Measurements from ENCODE around the gene SERPINE3.

Gene SERPINE3

GRCh38 chr13:51360489-51360888 is 21.0 kb downstream of the SERPINE3 start:
- TF ChIP-seq CTCF (IDR thresholded peaks at IDR 0.05; ENCODE audit: extremely low read depth, insufficient read depth, missing control alignments) = no peak
- in situ Hi-C loops (cut with MboI; ENCODE audit: low pct_unique_long_range_greater_than_20kb, low sequenced_read_pairs, unreplicated experiment) = no loop called here
- no peak for DNase-seq (ENCODE audit: low spot score)

DNA sequence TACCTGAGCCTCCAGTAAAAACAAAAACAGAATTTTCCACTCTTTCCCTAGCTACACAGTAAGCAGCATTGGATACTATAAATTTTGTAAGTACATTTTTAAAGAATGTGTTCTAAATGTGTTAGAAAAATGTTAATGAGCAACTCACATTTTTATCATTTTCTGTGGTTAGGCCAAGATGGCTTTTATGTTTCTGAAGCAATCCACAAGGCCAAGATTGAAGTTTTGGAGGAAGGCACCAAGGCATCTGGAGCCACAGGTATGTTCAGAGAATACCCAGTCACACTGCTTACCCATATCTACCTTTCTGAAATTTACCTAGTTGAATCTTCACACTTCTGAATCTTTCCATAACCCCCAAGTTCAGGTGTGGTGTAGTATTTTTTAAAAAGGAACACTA is 21.6 kb downstream of the SERPINE3 start:
- in situ Hi-C loops (cut with MboI; ENCODE audit: low pct_unique_long_range_greater_than_20kb, low sequenced_read_pairs, unreplicated experiment) = no loop called here
- DNase-seq (ENCODE audit: low spot score) = no peak
- no peak for TF ChIP-seq CTCF (IDR thresholded peaks at IDR 0.05; ENCODE audit: extremely low read depth, insufficient read depth, missing control alignments)

DNA sequence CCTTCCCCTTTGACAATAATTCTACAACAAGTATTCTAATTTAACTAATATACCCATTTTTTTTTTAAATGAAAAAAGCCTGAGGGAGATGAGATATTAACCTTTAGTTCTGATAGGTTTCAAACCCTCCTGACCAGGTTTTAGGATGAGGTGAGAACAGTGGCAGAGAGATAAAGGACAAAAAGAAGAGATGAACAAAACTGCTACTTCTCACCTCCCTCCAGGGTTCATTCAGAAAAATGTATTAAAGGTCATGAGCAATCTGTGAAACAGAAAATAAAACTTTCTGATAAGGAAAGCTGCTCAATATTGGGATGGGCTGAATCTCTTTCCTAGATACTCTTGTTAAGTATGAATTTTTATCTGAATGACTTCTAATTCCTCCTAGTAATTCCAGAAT is 24.1 kb downstream of the SERPINE3 start:
- no peak for DNase-seq (ENCODE audit: low spot score)
- in situ Hi-C loops (cut with MboI; ENCODE audit: low pct_unique_long_range_greater_than_20kb, low sequenced_read_pairs, unreplicated experiment) = no loop called here
- no peak for TF ChIP-seq CTCF (IDR thresholded peaks at IDR 0.05; ENCODE audit: extremely low read depth, insufficient read depth, missing control alignments)

DNA sequence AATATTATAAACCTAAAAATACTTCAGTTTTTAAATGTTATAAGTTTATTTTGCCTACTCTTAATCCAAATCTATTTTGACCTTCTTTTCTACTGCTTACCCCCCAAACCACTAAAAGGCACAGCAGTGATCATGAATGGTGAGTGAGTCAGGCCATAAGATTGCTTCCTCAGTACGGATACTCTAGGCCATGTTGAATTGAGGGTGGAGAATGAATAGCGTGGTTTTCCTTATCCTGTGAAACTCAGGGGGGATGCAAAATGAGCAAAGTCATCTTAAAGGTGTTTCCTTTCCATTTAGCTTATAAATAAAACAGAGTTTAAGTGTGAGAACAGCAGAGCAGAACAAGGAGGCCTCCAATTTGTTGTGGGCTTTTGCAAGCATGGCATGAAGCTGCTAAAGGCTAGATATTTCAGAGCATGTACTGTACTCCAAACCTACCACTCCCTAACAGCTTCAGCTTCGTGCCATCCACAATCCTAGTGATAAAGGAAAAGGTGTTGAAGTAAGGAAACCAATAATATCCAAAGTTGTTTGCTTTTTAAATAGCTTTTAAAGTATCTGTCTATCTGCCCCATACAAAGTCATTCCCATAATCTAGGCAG is 25.0 kb downstream of the SERPINE3 start:
- TF ChIP-seq CTCF (IDR thresholded peaks at IDR 0.05; ENCODE audit: extremely low read depth, insufficient read depth, missing control alignments) = no peak
- DNase-seq (ENCODE audit: low spot score) = no peak
- in situ Hi-C loops (cut with MboI; ENCODE audit: low pct_unique_long_range_greater_than_20kb, low sequenced_read_pairs, unreplicated experiment) = no loop called here

GRCh38 chr13:51370116-51370515 is 30.6 kb downstream of the SERPINE3 start:
- in situ Hi-C loops (cut with MboI; ENCODE audit: low pct_unique_long_range_greater_than_20kb, low sequenced_read_pairs, unreplicated experiment) = no loop called here
- TF ChIP-seq CTCF (IDR thresholded peaks at IDR 0.05; ENCODE audit: extremely low read depth, insufficient read depth, missing control alignments) = no peak

DNA sequence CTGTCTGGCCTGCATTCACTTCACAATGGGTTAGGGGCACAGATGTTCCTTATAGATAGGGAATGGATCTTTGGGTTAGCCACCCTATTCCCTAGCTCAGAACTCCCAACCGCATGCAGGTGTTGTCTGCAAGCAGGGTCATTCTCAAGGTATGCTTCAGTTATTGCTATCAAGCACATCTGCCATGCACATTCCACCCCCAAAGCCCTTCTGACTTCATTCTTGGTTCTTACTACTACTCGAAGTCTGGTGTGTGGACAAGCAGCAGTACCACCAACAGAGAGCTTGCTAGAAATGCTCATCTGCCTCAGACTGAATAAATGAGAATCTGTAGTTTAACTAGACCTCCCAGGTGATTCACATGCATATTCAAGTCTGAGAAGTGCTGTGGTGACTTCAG is 31.3 kb downstream of the SERPINE3 start:
- TF ChIP-seq CTCF (IDR thresholded peaks at IDR 0.05; ENCODE audit: extremely low read depth, insufficient read depth, missing control alignments) = no peak
- no peak for DNase-seq (ENCODE audit: low spot score)
- in situ Hi-C loops (cut with MboI; ENCODE audit: low pct_unique_long_range_greater_than_20kb, low sequenced_read_pairs, unreplicated experiment) = no loop called here

More at GRCh38 chr13:51370116-51370515, 30.6 kb downstream of the SERPINE3 start:
- DNase-seq (ENCODE audit: low spot score) = no peak
